ENCODE data around the gene UGT1A5. TPM values are rescaled to one million over a fixed set of nuclear protein-coding genes. Genes with fewer than 3 reads are reported as not detected.

The UGT1A5 gene
- total RNA-seq, 2 donors from 2014 or later: 0.41 TPM; not detected in 1

DNA sequence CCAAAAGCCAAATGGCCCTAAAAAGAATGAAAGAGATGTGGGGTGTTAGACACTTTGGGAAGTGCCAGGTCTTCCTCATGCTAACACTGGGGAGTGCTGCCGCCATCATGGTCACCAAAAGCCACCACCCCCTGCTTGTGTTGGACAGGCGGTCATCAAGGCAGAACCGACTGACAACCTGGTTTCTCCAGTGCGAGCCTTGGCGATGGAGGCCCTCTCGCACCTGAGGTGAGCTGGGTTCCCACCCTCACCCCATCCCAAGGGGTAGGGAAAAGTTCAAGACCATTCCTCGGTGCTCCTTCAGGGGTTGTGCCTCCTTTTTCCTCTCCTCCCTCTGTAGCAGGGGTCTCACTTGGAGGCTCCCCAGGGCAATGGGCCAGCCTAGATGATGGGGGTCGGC, 99.0 kb downstream of the UGT1A5 start:
- Histone ChIP-seq H3K9me3 (no peaks in the 10 kb centered on the region), H3K4me1 (replicated peaks) (no peaks in the 10 kb centered on the region), H3K27me3 (replicated peaks; ENCODE audit: insufficient read depth) (no peaks in the 10 kb centered on the region), H3K4me3 (no peak overlapping the region), H3K36me3 (no peaks in the 10 kb centered on the region), H3K27ac (no peak overlapping the region)
- WGBS: 91% methylated on average over 8 of the region's 8 CpGs
- DNase-seq (ENCODE audit: low spot score): no peak
- TF ChIP-seq POLR2AphosphoS5 (IDR thresholded peaks at IDR 0.05): no peak
- intact Hi-C loops (cut with DNase I): no loop called here

DNA sequence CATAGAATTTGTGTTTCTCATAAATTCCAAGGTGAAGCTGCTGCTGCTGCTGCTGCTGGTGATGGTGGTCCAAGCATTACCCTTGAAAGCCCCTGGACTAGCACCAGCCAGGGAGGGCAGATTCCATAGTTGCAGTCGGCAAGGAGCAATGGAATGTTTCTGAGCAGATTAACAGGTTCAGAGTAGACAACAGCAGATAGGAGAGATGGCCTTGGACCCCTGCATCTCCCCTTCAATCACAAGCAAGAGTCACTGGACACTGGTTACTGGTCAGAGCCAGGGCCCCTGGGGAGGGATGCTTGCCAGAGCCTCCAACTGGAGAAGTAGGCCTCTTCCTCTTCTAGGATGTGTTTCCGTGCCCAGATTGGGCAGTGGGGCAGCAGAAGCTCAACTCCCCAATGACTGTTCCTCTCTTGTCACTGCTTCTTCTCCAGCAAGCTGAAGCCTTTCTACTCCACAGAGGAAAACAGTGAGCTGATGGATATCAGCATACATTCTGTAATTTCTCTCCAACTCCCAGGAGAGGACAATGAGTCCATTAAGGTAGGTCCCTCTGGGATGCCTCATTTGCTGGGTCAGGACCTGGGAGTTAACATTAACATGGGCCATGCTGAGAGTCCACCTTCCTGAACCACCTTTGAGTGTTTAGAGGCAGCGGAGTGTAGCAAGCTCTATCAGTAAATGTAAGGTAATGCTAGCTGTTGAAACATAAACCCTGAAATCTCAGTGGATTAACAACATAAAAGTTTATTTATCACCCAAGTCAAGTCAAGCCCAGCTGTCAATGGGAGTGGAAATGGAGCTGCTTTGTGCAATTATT, 100.7 kb downstream of the UGT1A5 start:
- Histone ChIP-seq H3K4me3 (no peak overlapping the region), H3K27me3 (replicated peaks; ENCODE audit: insufficient read depth) (no peaks in the 10 kb centered on the region), H3K27ac (no peak overlapping the region), H3K9me3 (no peaks in the 10 kb centered on the region), H3K4me1 (replicated peaks) (no peaks in the 10 kb centered on the region), H3K36me3 (no peaks in the 10 kb centered on the region)
- 77% methylated on average over 3 of the region's 3 CpGs for WGBS
- intact Hi-C loops (cut with DNase I): no loop called here
- TF ChIP-seq, protein P1, sequence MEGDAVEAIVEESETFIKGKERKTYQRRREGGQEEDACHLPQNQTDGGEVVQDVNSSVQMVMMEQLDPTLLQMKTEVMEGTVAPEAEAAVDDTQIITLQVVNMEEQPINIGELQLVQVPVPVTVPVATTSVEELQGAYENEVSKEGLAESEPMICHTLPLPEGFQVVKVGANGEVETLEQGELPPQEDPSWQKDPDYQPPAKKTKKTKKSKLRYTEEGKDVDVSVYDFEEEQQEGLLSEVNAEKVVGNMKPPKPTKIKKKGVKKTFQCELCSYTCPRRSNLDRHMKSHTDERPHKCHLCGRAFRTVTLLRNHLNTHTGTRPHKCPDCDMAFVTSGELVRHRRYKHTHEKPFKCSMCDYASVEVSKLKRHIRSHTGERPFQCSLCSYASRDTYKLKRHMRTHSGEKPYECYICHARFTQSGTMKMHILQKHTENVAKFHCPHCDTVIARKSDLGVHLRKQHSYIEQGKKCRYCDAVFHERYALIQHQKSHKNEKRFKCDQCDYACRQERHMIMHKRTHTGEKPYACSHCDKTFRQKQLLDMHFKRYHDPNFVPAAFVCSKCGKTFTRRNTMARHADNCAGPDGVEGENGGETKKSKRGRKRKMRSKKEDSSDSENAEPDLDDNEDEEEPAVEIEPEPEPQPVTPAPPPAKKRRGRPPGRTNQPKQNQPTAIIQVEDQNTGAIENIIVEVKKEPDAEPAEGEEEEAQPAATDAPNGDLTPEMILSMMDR (IDR thresholded peaks at IDR 0.05): no peak
- no peak for TF ChIP-seq POLR2AphosphoS5 (IDR thresholded peaks at IDR 0.05)
- TF ChIP-seq POLR2A (IDR thresholded peaks at IDR 0.05): no peak
- no peak for DNase-seq (ENCODE audit: low spot score)

DNA sequence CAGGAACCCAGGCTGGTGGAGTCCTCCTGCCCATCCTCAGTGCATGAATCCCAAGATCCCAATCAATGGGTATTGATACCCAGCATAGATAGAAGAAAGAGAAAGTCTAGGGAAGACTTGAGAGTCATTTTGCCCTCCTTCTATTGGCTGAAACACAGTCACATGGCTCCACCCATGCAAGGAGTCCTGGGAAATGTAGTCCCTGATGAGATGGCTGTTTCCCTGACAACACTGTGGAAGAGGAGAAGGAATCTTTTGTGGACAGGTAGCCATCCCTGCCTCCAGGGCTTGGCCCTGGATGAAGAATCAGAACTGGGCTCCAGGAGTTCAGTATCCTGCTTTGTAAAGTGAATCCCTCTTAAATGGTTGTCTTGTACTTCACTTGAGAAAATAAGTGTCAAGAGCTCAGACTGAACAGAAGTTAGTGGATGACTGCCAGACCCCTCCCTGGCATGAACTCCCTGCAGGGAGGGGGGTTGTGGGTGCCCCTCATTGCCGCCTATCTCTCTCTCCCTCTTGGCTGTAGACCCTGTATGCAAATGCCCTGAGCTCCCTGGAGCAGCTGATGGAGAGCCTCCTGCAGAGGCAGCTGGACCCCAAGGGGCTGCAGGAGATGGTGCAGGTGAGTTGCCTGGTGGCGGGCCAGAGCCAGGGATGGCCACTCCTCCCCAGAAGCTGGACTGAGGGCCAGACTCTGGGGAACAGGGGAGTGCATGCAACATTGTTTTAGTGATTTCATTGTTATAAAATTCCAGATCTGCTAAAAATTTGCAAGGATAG, 101.5 kb downstream of the UGT1A5 start:
- no peak for DNase-seq (ENCODE audit: low spot score)
- intact Hi-C loops (cut with DNase I): no loop called here
- Histone ChIP-seq H3K9me3 (no peaks in the 10 kb centered on the region), H3K27ac (no peak overlapping the region), H3K36me3 (no peaks in the 10 kb centered on the region), H3K27me3 (replicated peaks; ENCODE audit: insufficient read depth) (no peaks in the 10 kb centered on the region), H3K4me1 (replicated peaks) (no peaks in the 10 kb centered on the region), H3K4me3 (no peak overlapping the region)
- TF ChIP-seq POLR2A (IDR thresholded peaks at IDR 0.05) (no peak), POLR2AphosphoS5 (IDR thresholded peaks at IDR 0.05) (no peak)
- TF ChIP-seq, protein P1 (IDR thresholded peaks at IDR 0.05): no peak
- WGBS: 36% methylated on average over 2 of the region's 2 CpGs

DNA sequence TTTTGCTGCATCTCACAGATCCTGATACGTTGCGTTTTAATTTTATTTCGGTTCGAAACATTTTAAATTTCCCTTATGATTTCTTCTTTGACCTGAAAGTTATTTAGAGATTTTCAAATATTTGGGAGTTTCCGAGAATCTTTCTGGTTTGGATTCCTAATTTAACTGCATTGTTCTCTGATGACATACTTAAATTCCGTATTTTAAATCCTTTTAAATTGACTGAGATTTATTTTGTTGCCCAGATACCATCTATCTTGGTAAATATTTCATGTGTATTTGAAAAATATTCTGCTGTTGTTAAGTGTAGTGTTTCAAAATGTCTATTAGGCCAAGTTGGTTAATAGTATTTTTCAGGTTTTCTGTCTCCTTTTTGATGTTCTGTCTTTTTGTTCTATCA, 103.2 kb downstream of the UGT1A5 start:
- Histone ChIP-seq H3K36me3 (no peaks in the 10 kb centered on the region), H3K4me1 (replicated peaks) (no peaks in the 10 kb centered on the region), H3K27ac (no peak overlapping the region), H3K9me3 (no peaks in the 10 kb centered on the region), H3K4me3 (no peak overlapping the region), H3K27me3 (replicated peaks; ENCODE audit: insufficient read depth) (no peaks in the 10 kb centered on the region)
- intact Hi-C loops (cut with DNase I): no loop called here
- 77% methylated on average over 6 of the region's 6 CpGs for WGBS
- DNase-seq (ENCODE audit: low spot score): no peak
- TF ChIP-seq, protein P1 (IDR thresholded peaks at IDR 0.05): no peak
- no peak for TF ChIP-seq POLR2AphosphoS5 (IDR thresholded peaks at IDR 0.05)
- no peak for TF ChIP-seq POLR2A (IDR thresholded peaks at IDR 0.05)

DNA sequence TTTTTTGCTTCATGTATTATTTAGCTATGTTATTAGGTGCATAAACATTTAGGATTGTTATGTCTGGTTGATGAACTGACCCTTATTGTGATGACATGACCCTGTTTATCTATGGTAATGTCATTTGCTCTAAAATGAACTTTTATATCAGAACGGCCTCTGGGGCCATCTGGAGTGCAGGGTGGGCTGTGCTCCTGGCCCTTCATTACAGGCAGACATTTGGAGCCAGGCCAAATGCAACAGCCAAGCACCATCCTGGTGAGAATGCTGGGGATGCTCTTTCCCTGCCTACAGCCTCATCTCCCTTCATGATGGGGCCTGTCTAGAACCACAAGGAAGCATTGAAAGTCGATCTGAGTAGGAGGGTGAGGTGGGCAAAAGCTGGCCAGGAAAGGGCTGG, 103.6 kb downstream of the UGT1A5 start:
- H3K4me1 ChIP-seq (replicated peaks): no peaks in the 10 kb centered on the region
- WGBS: 33% methylated on average over 2 of the region's 2 CpGs
- H3K27ac ChIP-seq: no peak overlapping the region
- no peak overlapping the region for H3K4me3 ChIP-seq
- TF ChIP-seq, protein P1 (IDR thresholded peaks at IDR 0.05): no peak
- TF ChIP-seq POLR2A (IDR thresholded peaks at IDR 0.05) (no peak), POLR2AphosphoS5 (IDR thresholded peaks at IDR 0.05) (no peak)
- intact Hi-C loops (cut with DNase I): no loop called here
- H3K36me3 ChIP-seq: no peaks in the 10 kb centered on the region
- H3K9me3 ChIP-seq: no peaks in the 10 kb centered on the region
- H3K27me3 ChIP-seq (replicated peaks; ENCODE audit: insufficient read depth): no peaks in the 10 kb centered on the region
- DNase-seq (ENCODE audit: low spot score): no peak
